Measurements from ENCODE around the gene C1QTNF7. TPM values are rescaled to one million over a fixed set of nuclear protein-coding genes. Genes with fewer than 3 reads are reported as not detected.

The C1QTNF7 gene
- total RNA-seq, 6 donors from 2014 or later: 2.3 to 13.3 (median 7.9) TPM

GRCh38 chr4:15434091-15434490, 6.3 kb downstream of the C1QTNF7 start:
- no peak overlapping the region for H3K4me3 ChIP-seq
- no peak for ATAC-seq (ENCODE audit: low FRiP score in 2 of 2)
- no peak for DNase-seq
- no peaks in the 10 kb centered on the region for H3K9me3 ChIP-seq
- no peak overlapping the region for H3K27ac ChIP-seq
- TF ChIP-seq EP300 (IDR thresholded peaks at IDR 0.05) (no peak), POLR2A (IDR thresholded peaks at IDR 0.05) (no peak), CTCF (IDR thresholded peaks at IDR 0.05) (no peak), POLR2AphosphoS5 (IDR thresholded peaks at IDR 0.05) (no peak)
- no peaks in the 10 kb centered on the region for H3K27me3 ChIP-seq
- WGBS, 2 donors: 84 to 87% methylated on average over 2 of the region's 2 CpGs
- no peaks in the 10 kb centered on the region for H3K36me3 ChIP-seq
- peaks cover 0 to 4% (median 0%) of the 10 kb centered on the region in 4 donors for H3K4me1 ChIP-seq

- Histone ChIP-seq H3K27ac (no peak overlapping the region), H3K36me3 (no peaks in the 10 kb centered on the region), H3K4me3 (no peak overlapping the region), H3K9me3 (no peaks in the 10 kb centered on the region), H3K27me3 (no peaks in the 10 kb centered on the region), H3K4me1 (peaks cover 0 to 4% (median 0%) of the 10 kb centered on the region in 4 donors)
- DNase-seq (no peak), ATAC-seq (ENCODE audit: low FRiP score in 2 of 2) (no peak)
- TF ChIP-seq POLR2A (IDR thresholded peaks at IDR 0.05) (no peak), POLR2AphosphoS5 (IDR thresholded peaks at IDR 0.05) (no peak), CTCF (IDR thresholded peaks at IDR 0.05) (no peak), EP300 (IDR thresholded peaks at IDR 0.05) (no peak)
- WGBS, 2 donors: 92 to 95% methylated on average over 2 of the region's 2 CpGs
These were observed 6.8 kb downstream of the C1QTNF7 start for GRCh38 chr4:15434676-15435075.

GRCh38 chr4:15436513-15436912, 8.7 kb downstream of the C1QTNF7 start:
- Histone ChIP-seq H3K9me3 (no peaks in the 10 kb centered on the region), H3K4me3 (no peak overlapping the region), H3K27me3 (no peaks in the 10 kb centered on the region), H3K4me1 (peaks cover 0 to 4% (median 0%) of the 10 kb centered on the region in 4 donors), H3K36me3 (no peaks in the 10 kb centered on the region), H3K27ac (no peak overlapping the region)
- WGBS, 2 donors: 10 to 19% methylated on average over 2 of the region's 2 CpGs
- no peak for TF ChIP-seq CTCF (IDR thresholded peaks at IDR 0.05)
- TF ChIP-seq POLR2AphosphoS5 (IDR thresholded peaks at IDR 0.05): no peak
- no peak for TF ChIP-seq POLR2A (IDR thresholded peaks at IDR 0.05)
- TF ChIP-seq EP300 (IDR thresholded peaks at IDR 0.05): no peak
- DNase-seq: no peak
- no peak for ATAC-seq (ENCODE audit: low FRiP score in 2 of 2)

GRCh38 chr4:15438939-15439524, 11.2 kb downstream of the C1QTNF7 start:
- H3K27ac ChIP-seq: no peak overlapping the region
- H3K9me3 ChIP-seq: no peaks in the 10 kb centered on the region
- WGBS, 2 donors: 69 to 74% methylated on average over 2 of the region's 2 CpGs
- DNase-seq (no peak), ATAC-seq (ENCODE audit: low FRiP score in 2 of 2) (no peak)
- no peaks in the 10 kb centered on the region for H3K27me3 ChIP-seq
- no peak for TF ChIP-seq EP300 (IDR thresholded peaks at IDR 0.05)
- no peak for TF ChIP-seq POLR2A (IDR thresholded peaks at IDR 0.05)
- TF ChIP-seq POLR2AphosphoS5 (IDR thresholded peaks at IDR 0.05): no peak
- no peak for TF ChIP-seq CTCF (IDR thresholded peaks at IDR 0.05)
- peaks cover 0 to 4% (median 0%) of the 10 kb centered on the region in 4 donors for H3K4me1 ChIP-seq
- H3K4me3 ChIP-seq: no peak overlapping the region
- no peaks in the 10 kb centered on the region for H3K36me3 ChIP-seq

Data from upper lobe of left lung (tissue), 6 donors.